B cell (primary cell): Measurements from ENCODE around the gene ALKBH5. TPM values are rescaled to one million over a fixed set of nuclear protein-coding genes. Genes with fewer than 3 reads are reported as not detected.

ENCODE experiments used
- ATAC-seq: fragments of 200-7000 bp; cut with Tn5 transposase; one replicate; pipeline ENCODE4 v1.10.0; 2021; ENCODE audit warnings: low read depth, mild to moderate bottlenecking, moderate number of reproducible peaks, moderate library complexity
- CTCF ChIA-PET: fragments of 350-600 bp; sonication (Branson Sonifier 250); formaldehyde crosslinking; loops from one replicate; lab custom pipeline; 2021; ENCODE audit warnings: antibody characterized with exemption, inconsistent platforms; lab: Charles Lee
- POLR2A ChIA-PET: fragments of 350-600 bp; sonication (Branson Sonifier 250); formaldehyde crosslinking; loops from one replicate; lab custom pipeline; 2021; ENCODE audit warnings: antibody characterized with exemption; lab: Charles Lee
- DNase-seq: peaks from one replicate; pipeline ENCODE4 v3.0.0; 2013
- H2AFZ ChIP-seq: 2 replicates; pipeline ENCODE4 v1.6.1; 2012; ENCODE audit warnings: mild to moderate bottlenecking, low read depth, low read length; ENCODE audit not compliant: insufficient read depth, poor library complexity, severe bottlenecking
- H3K27ac ChIP-seq, 2 donors: 1 replicate in 1 of 2; 2 replicates in 1 of 2; pipeline ENCODE4 v1.5.1; 2012 to 2013; ENCODE audit warnings: low read length in 2 of 2, mild to moderate bottlenecking in 2 of 2, moderate library complexity in 1 of 2
- H3K27me3 ChIP-seq, 4 experiments: fragments of 200-600 bp in 1 of 4; sonication (generic) in 1 of 4; replicated peaks in 1 of 4; 1 replicate in 2 of 4; 2 replicates in 2 of 4; pipeline versions ENCODE4 v1.6.1 to v1.7.0; 2013 to 2016; ENCODE audit warnings: low read length in 3 of 4, mild to moderate bottlenecking in 2 of 4, mixed read lengths in 1 of 4, moderate library complexity in 1 of 4; ENCODE audit not compliant: insufficient read depth in 4 of 4, control insufficient read depth in 3 of 4; ENCODE audit errors: control extremely low read depth in 1 of 4
- H3K36me3 ChIP-seq, 2 experiments: replicated peaks in 1 of 2; 1 replicate in 1 of 2; 2 replicates in 1 of 2; pipeline versions ENCODE4 v1.6.1 to v1.7.1; 2013; ENCODE audit warnings: low read length in 1 of 2; ENCODE audit not compliant: insufficient read depth in 2 of 2, control insufficient read depth in 1 of 2; ENCODE audit errors: control extremely low read depth in 1 of 2, extremely low read depth in 1 of 2
- H3K4me1 ChIP-seq, 2 donors: fragments of 200-600 bp in 1 of 2; sonication (generic) in 1 of 2; 1 replicate in 1 of 2; 2 replicates in 1 of 2; pipeline versions ENCODE4 v1.5.1 to v1.6.1; 2013 to 2017; ENCODE audit warnings: low read length in 2 of 2; ENCODE audit not compliant: control insufficient read depth in 2 of 2, insufficient read depth in 2 of 2
- H3K4me2 ChIP-seq: replicated peaks from 2 replicates; pipeline ENCODE3; 2012; ENCODE audit warnings: mild to moderate bottlenecking, low read depth, low read length; ENCODE audit not compliant: poor library complexity, severe bottlenecking
- H3K4me3 ChIP-seq, 5 experiments: fragments of 200-600 bp in 1 of 5; sonication (generic) in 1 of 5; 1 replicate in 3 of 5; 2 replicates in 2 of 5; pipeline versions ENCODE4 v1.5.1 to v1.7.0; 2011 to 2016; ENCODE audit warnings: low read length in 4 of 5, mild to moderate bottlenecking in 4 of 5, low read depth in 2 of 5, control low read depth in 1 of 5, moderate library complexity in 1 of 5; ENCODE audit not compliant: insufficient read depth in 1 of 5; ENCODE audit errors: control extremely low read depth in 1 of 5, extremely low read depth in 1 of 5
- H3K79me2 ChIP-seq: fragments of 200-600 bp; sonication (generic); one replicate; pipeline ENCODE4 v1.6.0; 2016; ENCODE audit warnings: low read length; ENCODE audit not compliant: control insufficient read depth, insufficient read depth
- H3K9ac ChIP-seq: fragments of 200-600 bp; sonication (generic); 2 replicates; pipeline ENCODE4 v1.6.1; 2017; ENCODE audit warnings: mild to moderate bottlenecking, low read length, moderate library complexity
- H3K9me3 ChIP-seq, 3 donors: one replicate each; pipeline versions ENCODE4 v1.6.1 to v1.7.1; 2013; ENCODE audit warnings: low read length in 2 of 3; ENCODE audit not compliant: control insufficient read depth in 2 of 3, insufficient read depth in 1 of 3; ENCODE audit errors: control extremely low read depth in 1 of 3
- H4K20me1 ChIP-seq: 2 replicates; pipeline ENCODE4 v1.6.0; 2012; ENCODE audit warnings: mild to moderate bottlenecking, low read length; ENCODE audit not compliant: insufficient read depth, control insufficient read depth, poor library complexity, severe bottlenecking
- H3K27ac Mint-ChIP-seq: one replicate; pipeline ENCODE4 v1.8.0; 2021; ENCODE audit warnings: mixed read lengths
- H3K27me3 Mint-ChIP-seq: one replicate; pipeline ENCODE4 v1.8.0; 2021; ENCODE audit warnings: mixed read lengths
- H3K4me1 Mint-ChIP-seq: one replicate; pipeline ENCODE4 v1.8.0; 2021; ENCODE audit warnings: mixed read lengths
- H3K4me3 Mint-ChIP-seq: one replicate; pipeline ENCODE4 v1.8.0; 2021; ENCODE audit warnings: mixed read lengths
- H3K9me3 Mint-ChIP-seq: one replicate; pipeline ENCODE4 v1.8.0; 2022; ENCODE audit warnings: mixed read lengths; ENCODE audit not compliant: insufficient read depth
- CTCF ChIP-seq: fragments of 200-600 bp; IDR thresholded peaks from one replicate; pipeline ENCODE4 v1.8.0; 2022; ENCODE audit warnings: antibody characterized with exemption, mild to moderate bottlenecking
- EZH2 ChIP-seq: IDR thresholded peaks from 2 replicates; pipeline ENCODE4 v1.6.1; 2012; ENCODE audit warnings: borderline replicate concordance, low read depth, mild to moderate bottlenecking, moderate library complexity, low read length; ENCODE audit not compliant: insufficient read depth, poor library complexity, severe bottlenecking
- WGBS: methylation state at CpG from one replicate; pipeline ENCODE4 v1.1.5; 2013; ENCODE audit warnings: missing lambda C conversion rate; ENCODE audit not compliant: insufficient coverage; 5-methylcytosine and 5-hydroxymethylcytosine counted together
- intact Hi-C: fragments of 100-400 bp; cut with micrococcal nuclease; formaldehyde crosslinking; loops from one replicate; pipeline ENCODE4 v1.10.0; 2022
- polyA plus RNA-seq: library from polyadenylated mRNA; depleted of rRNA; stranded (reverse); fragments of >200 nt; gene quantifications from 2 replicates; pipeline ENCODE4 v1.2.3, GENCODE V29; 2012
- total RNA-seq, 2 donors: library from RNA; stranded (reverse); fragments of 120-200 nt in 1 of 2; gene quantifications; 1 replicate in 1 of 2; 2 replicates in 1 of 2; pipeline versions ENCODE4 v1.2.3 to v1.2.4, GENCODE V29; 2013 to 2022

ALKBH5 gene
- total and polyA plus RNA-seq, 2 donors (not counting 1 experiment from before 2014, with no cell fraction given): 63.3 to 104 TPM

- Histone ChIP-seq H3K9me3 (no peaks in the 10 kb centered on the region), H4K20me1 (peaks cover 45% of the 10 kb centered on the region), H3K4me1 (peaks cover 12 to 14% of the 10 kb centered on the region in 2 donors), H2AFZ (no peak overlapping the region), H3K4me3 (no peak overlapping the region), H3K79me2 (peaks cover 32% of the 10 kb centered on the region), H3K27ac (no peak overlapping the region), H3K9ac (no peak overlapping the region), H3K4me2 (no peak overlapping the region), H3K36me3 (peaks cover 0 to 73% of the 10 kb centered on the region in 2 experiments), H3K27me3 (no peaks in the 10 kb centered on the region)
- CTCF ChIA-PET: no interaction called here
- 96% methylated on average over 15 of the region's 16 CpGs for WGBS
- intact Hi-C loops: no loop called here
- POLR2A ChIA-PET: no interaction called here
- peaks cover 16% of the 10 kb centered on the region for H3K4me1 Mint-ChIP-seq
- no peak for TF ChIP-seq CTCF
- no peak for TF ChIP-seq EZH2
- H3K4me3 Mint-ChIP-seq: no peak overlapping the region
- H3K27me3 Mint-ChIP-seq: no peaks in the 10 kb centered on the region
- DNase-seq (no peak), ATAC-seq (no peak)
- no peaks in the 10 kb centered on the region for H3K9me3 Mint-ChIP-seq
- no peak overlapping the region for H3K27ac Mint-ChIP-seq
These were observed 69.7 kb downstream of the ALKBH5 start for GRCh38 chr17:18253187-18253884.
